ENCODE results near the gene NPRL2.

NPRL2 gene

DNA sequence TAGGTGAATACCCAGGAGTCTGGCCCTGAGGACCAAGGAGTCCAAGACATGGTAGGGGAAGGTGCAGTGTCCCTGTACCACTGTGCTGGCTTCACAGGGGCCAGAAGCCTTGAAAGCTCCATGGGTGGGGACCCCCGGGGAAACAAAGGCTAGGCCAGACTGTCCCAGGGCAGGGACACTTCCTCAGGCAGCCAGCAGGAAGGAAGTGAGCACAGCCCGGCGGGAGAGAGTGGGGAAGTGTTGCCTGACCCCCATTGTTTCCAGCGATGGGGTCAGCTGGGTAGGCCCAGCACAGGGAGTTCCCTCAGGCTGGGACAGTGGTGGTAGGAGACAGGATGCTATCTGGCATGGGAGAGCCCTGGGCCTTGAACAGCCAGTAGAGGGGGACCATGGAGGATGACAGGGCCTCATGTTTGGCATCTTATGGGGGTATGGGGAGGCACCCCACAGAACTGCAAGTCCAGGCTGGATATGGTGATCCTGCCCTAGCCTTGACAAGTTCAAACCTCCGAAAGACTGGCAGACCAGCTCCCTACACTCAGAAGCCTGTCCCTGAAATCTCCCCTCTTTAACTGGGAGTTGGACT is 26.9 kb downstream of the NPRL2 start:
- H4K91ac ChIP-seq (ENCODE audit: low read depth, low read length) = no peak overlapping the region
- no peak overlapping the region for H4K8ac ChIP-seq (ENCODE audit: low read depth, low read length)
- no peaks in the 10 kb centered on the region for H3K27me3 ChIP-seq (ENCODE audit: insufficient read depth, low read length)
- peaks cover 19% of the 10 kb centered on the region for H3K79me1 ChIP-seq (ENCODE audit: low read length)
- DNase-seq = no peak
- H3K4ac ChIP-seq (ENCODE audit: low read depth, low read length) = no peak overlapping the region
- no peak overlapping the region for H2BK120ac ChIP-seq (ENCODE audit: insufficient read depth, low read length, poor library complexity)
- peaks cover 19% of the 10 kb centered on the region for H3K79me2 ChIP-seq (ENCODE audit: control insufficient read depth, insufficient read depth, low read length, poor library complexity)
- no peak overlapping the region for H2AFZ ChIP-seq (ENCODE audit: insufficient read depth, low read length, poor library complexity)
- peaks cover 1% of the 10 kb centered on the region for H3K9me3 ChIP-seq (ENCODE audit: insufficient read depth, low read depth, low read length)
- no peak overlapping the region for H3K18ac ChIP-seq (ENCODE audit: low read length)
- H3K27ac ChIP-seq (ENCODE audit: low read depth, low read length) = no peak overlapping the region
- H3K23ac ChIP-seq (ENCODE audit: low read length) = no peak overlapping the region
- H3K4me1 ChIP-seq (ENCODE audit: control insufficient read depth in 1 of 2, insufficient read depth in 2 of 2, low read length in 2 of 2) = peaks cover 24 to 27% of the 10 kb centered on the region in 2 experiments
- no peak overlapping the region for H3K4me3 ChIP-seq (ENCODE audit: low read depth, low read length)
- H2AK5ac ChIP-seq (ENCODE audit: low read length) = no peak overlapping the region
- no peak overlapping the region for H2BK5ac ChIP-seq (ENCODE audit: low read depth, low read length, poor library complexity)
- no peak overlapping the region for H3K9ac ChIP-seq (ENCODE audit: low read length)
- peaks cover 25 to 26% of the 10 kb centered on the region in 2 experiments for H3K36me3 ChIP-seq (ENCODE audit: control insufficient read depth in 1 of 2, insufficient read depth in 2 of 2, low read length in 2 of 2)
- H2BK12ac ChIP-seq (ENCODE audit: low read length) = no peak overlapping the region
- WGBS (ENCODE audit: extremely low coverage, insufficient coverage, insufficient read length) = no CpG with 5 or more reads among the region's 5 CpGs
- no peak overlapping the region for H4K12ac ChIP-seq (ENCODE audit: low read depth, low read length)
- no peak overlapping the region for H3K4me2 ChIP-seq (ENCODE audit: low read length)
- no peak overlapping the region for H3K14ac ChIP-seq (ENCODE audit: low read length)

DNA sequence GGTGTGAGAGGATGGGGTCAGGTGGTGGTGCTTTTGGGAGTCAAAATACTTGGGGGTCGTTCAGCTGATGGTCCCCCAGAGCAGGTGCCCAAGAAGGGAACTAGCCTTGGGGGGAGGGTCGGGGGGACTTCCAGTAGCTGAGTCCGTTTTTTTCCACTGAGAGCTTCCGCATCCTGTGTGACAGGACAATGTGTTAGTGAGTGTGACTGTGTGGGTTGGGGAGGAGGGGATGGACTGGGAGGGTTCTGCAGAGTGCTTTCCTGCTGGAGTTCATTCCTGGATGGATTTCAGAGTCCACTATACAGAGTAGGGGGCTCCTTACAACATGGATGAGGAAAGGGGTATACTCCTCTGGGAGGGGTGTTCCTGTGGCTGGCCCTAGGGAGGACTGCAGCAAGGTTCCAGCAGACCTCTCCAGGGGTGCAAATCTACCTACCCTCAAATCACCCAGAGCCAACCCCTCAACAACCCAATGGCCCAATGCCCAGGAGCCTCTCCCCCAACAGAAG is 27.4 kb downstream of the NPRL2 start:
- no peak overlapping the region for H3K9ac ChIP-seq (ENCODE audit: low read length)
- H3K4me1 ChIP-seq (ENCODE audit: control insufficient read depth in 1 of 2, insufficient read depth in 2 of 2, low read length in 2 of 2) = peaks cover 25 to 28% of the 10 kb centered on the region in 2 experiments
- H2BK5ac ChIP-seq (ENCODE audit: low read depth, low read length, poor library complexity) = no peak overlapping the region
- peaks cover 1% of the 10 kb centered on the region for H3K9me3 ChIP-seq (ENCODE audit: insufficient read depth, low read depth, low read length)
- H2AFZ ChIP-seq (ENCODE audit: insufficient read depth, low read length, poor library complexity) = no peak overlapping the region
- no peak overlapping the region for H3K14ac ChIP-seq (ENCODE audit: low read length)
- H3K36me3 ChIP-seq (ENCODE audit: control insufficient read depth in 1 of 2, insufficient read depth in 2 of 2, low read length in 2 of 2) = peaks cover 31% of the 10 kb centered on the region in 2 experiments
- no peak overlapping the region for H3K23ac ChIP-seq (ENCODE audit: low read length)
- H2BK120ac ChIP-seq (ENCODE audit: insufficient read depth, low read length, poor library complexity) = no peak overlapping the region
- no CpG with 5 or more reads among the region's 4 CpGs for WGBS (ENCODE audit: extremely low coverage, insufficient coverage, insufficient read length)
- H2BK12ac ChIP-seq (ENCODE audit: low read length) = no peak overlapping the region
- H3K4me3 ChIP-seq (ENCODE audit: low read depth, low read length) = no peak overlapping the region
- no peak overlapping the region for H3K27ac ChIP-seq (ENCODE audit: low read depth, low read length)
- no peak overlapping the region for H4K91ac ChIP-seq (ENCODE audit: low read depth, low read length)
- DNase-seq = no peak
- H3K27me3 ChIP-seq (ENCODE audit: insufficient read depth, low read length) = no peaks in the 10 kb centered on the region
- peaks cover 19% of the 10 kb centered on the region for H3K79me2 ChIP-seq (ENCODE audit: control insufficient read depth, insufficient read depth, low read length, poor library complexity)
- no peak overlapping the region for H2AK5ac ChIP-seq (ENCODE audit: low read length)
- no peak overlapping the region for H4K12ac ChIP-seq (ENCODE audit: low read depth, low read length)
- H3K18ac ChIP-seq (ENCODE audit: low read length) = no peak overlapping the region
- H3K79me1 ChIP-seq (ENCODE audit: low read length) = peaks cover 19% of the 10 kb centered on the region
- H4K8ac ChIP-seq (ENCODE audit: low read depth, low read length) = no peak overlapping the region
- H3K4me2 ChIP-seq (ENCODE audit: low read length) = no peak overlapping the region
- H3K4ac ChIP-seq (ENCODE audit: low read depth, low read length) = no peak overlapping the region

DNA sequence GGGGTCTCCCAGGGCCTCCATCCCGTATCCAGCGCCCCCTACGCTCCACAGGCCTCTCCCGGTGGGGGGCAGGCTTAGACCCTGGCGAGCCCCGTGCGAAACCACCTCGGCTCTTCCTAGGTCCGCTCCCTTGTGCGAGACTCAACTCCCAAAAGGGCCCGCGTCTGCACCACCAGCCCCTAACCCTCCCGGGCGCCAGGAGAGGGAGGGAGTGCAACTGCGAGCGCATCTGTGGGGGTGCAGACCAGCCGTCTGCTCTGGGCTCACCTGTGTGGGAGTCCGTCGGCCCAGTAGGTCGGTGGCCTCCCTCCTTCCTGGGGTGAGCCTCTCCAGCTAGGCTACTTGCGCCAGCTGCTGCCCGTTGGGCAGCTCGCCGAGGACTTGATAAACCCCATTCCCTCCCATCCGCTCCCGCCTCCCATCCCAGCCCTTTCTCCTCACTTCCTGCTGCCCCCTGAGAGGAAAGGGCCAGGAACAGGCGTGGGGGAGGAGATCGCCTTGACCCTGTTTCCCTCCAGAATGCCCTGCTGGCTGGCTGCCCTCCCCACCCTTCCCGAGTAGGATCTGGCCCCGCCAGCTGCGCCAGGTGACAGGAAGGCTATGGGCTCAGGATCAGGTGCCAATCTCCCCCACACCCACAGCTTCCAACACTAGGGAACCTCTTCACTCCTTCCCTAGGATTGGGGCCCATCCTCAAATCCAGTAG is 28.0 kb downstream of the NPRL2 start, which contains the start of gene HYAL2:
Gene HYAL2 (minus strand): TSS at position 360 of the 706 bp plus-strand sequence. CDS start 2,256 bp downstream, outside the sequence.
- Histone ChIP-seq H3K4me2 (ENCODE audit: low read length) (peak within 1 kb of the TSS; percentile 75), H3K36me3 (ENCODE audit: control insufficient read depth in 1 of 2, insufficient read depth in 2 of 2, low read length in 2 of 2) (peaks cover 35 to 36% of the 10 kb centered on the region in 2 experiments), H2AK5ac (ENCODE audit: low read length) (peak within 1 kb of the TSS; percentile 43), H3K4ac (ENCODE audit: low read depth, low read length) (peak within 1 kb of the TSS; percentile 88), H3K18ac (ENCODE audit: low read length) (peak within 1 kb of the TSS; percentile 93), H2BK5ac (ENCODE audit: low read depth, low read length, poor library complexity) (peak within 1 kb of the TSS; percentile 99), H3K9me3 (ENCODE audit: insufficient read depth, low read depth, low read length) (peaks cover 1% of the 10 kb centered on the region), H2BK120ac (ENCODE audit: insufficient read depth, low read length, poor library complexity) (peak within 1 kb of the TSS; percentile 98), H4K8ac (ENCODE audit: low read depth, low read length) (peak within 1 kb of the TSS; percentile 90), H3K23ac (ENCODE audit: low read length) (no peak within 1 kb of the TSS), H3K79me2 (ENCODE audit: control insufficient read depth, insufficient read depth, low read length, poor library complexity) (peaks cover 15% of the 10 kb centered on the region), H3K4me3 (ENCODE audit: low read depth, low read length) (peak within 1 kb of the TSS; percentile 88), H2AFZ (ENCODE audit: insufficient read depth, low read length, poor library complexity) (peak within 1 kb of the TSS; percentile 93), H3K27ac (ENCODE audit: low read depth, low read length) (peak within 1 kb of the TSS; percentile 93), H3K4me1 (ENCODE audit: control insufficient read depth in 1 of 2, insufficient read depth in 2 of 2, low read length in 2 of 2) (peaks cover 30 to 32% of the 10 kb centered on the region in 2 experiments), H3K79me1 (ENCODE audit: low read length) (peaks cover 16% of the 10 kb centered on the region), H4K12ac (ENCODE audit: low read depth, low read length) (peak within 1 kb of the TSS; percentile 73), H3K27me3 (ENCODE audit: insufficient read depth, low read length) (no peaks in the 10 kb centered on the region), H4K91ac (ENCODE audit: low read depth, low read length) (peak within 1 kb of the TSS; percentile 99), H3K9ac (ENCODE audit: low read length) (peak within 1 kb of the TSS; percentile 99), H3K14ac (ENCODE audit: low read length) (peak within 1 kb of the TSS; percentile 93), H2BK12ac (ENCODE audit: low read length) (peak within 1 kb of the TSS; percentile 19)
- WGBS (ENCODE audit: extremely low coverage, insufficient coverage, insufficient read length) = no CpG with 5 or more reads among the region's 31 CpGs
- DNase-seq = no peak

DNA sequence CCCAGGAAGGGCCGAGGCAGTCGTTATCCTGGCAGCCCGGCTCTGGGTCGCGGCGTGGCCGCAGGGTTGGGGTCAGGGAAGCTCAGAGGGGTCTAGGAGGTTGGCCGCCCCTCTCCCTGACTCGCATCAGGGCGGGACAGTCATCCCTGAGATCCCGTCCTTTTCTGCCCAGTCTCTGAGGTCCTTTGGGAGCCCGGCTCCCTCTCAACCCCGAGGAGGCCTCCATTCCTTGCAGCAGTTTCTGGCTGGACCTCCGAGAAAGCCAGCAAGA is 28.5 kb downstream of the NPRL2 start:
- Histone ChIP-seq H4K8ac (ENCODE audit: low read depth, low read length) (peak overlapping the region; percentile 90), H4K91ac (ENCODE audit: low read depth, low read length) (peak overlapping the region; percentile 85), H3K4ac (ENCODE audit: low read depth, low read length) (peak overlapping the region; percentile 62), H3K18ac (ENCODE audit: low read length) (peak overlapping the region; percentile 77), H3K36me3 (ENCODE audit: control insufficient read depth in 1 of 2, insufficient read depth in 2 of 2, low read length in 2 of 2) (peaks cover 36 to 38% of the 10 kb centered on the region in 2 experiments), H2AFZ (ENCODE audit: insufficient read depth, low read length, poor library complexity) (peak overlapping the region; percentile 67), H2BK120ac (ENCODE audit: insufficient read depth, low read length, poor library complexity) (peak overlapping the region; percentile 65), H3K4me2 (ENCODE audit: low read length) (peak overlapping the region; percentile 75), H3K27ac (ENCODE audit: low read depth, low read length) (no peak overlapping the region), H3K9me3 (ENCODE audit: insufficient read depth, low read depth, low read length) (peaks cover 1% of the 10 kb centered on the region), H2AK5ac (ENCODE audit: low read length) (peak overlapping the region; percentile 43), H3K79me2 (ENCODE audit: control insufficient read depth, insufficient read depth, low read length, poor library complexity) (peaks cover 15% of the 10 kb centered on the region), H3K4me1 (ENCODE audit: control insufficient read depth in 1 of 2, insufficient read depth in 2 of 2, low read length in 2 of 2) (peaks cover 32 to 35% of the 10 kb centered on the region in 2 experiments), H3K27me3 (ENCODE audit: insufficient read depth, low read length) (no peaks in the 10 kb centered on the region), H4K12ac (ENCODE audit: low read depth, low read length) (peak overlapping the region; percentile 73), H3K9ac (ENCODE audit: low read length) (peak overlapping the region; percentile 44), H3K14ac (ENCODE audit: low read length) (peak overlapping the region; percentile 71), H3K4me3 (ENCODE audit: low read depth, low read length) (peak overlapping the region; percentile 88), H2BK12ac (ENCODE audit: low read length) (peak overlapping the region; percentile 19), H3K23ac (ENCODE audit: low read length) (no peak overlapping the region), H3K79me1 (ENCODE audit: low read length) (peaks cover 16% of the 10 kb centered on the region), H2BK5ac (ENCODE audit: low read depth, low read length, poor library complexity) (peak overlapping the region; percentile 28)
- whole genome bisulfite sequencing (ENCODE audit: extremely low coverage, insufficient coverage, insufficient read length) = no CpG with 5 or more reads among the region's 14 CpGs
- DNase-seq = no peak
